ENCODE data around the gene SSU72. TPM values are rescaled to one million over a fixed set of nuclear protein-coding genes. Genes with fewer than 3 reads are reported as not detected.
A peak's percentile ranks its signal among the peaks of the same experiment; 100 is the strongest.
"Not testable (repeated sequence)": the region's sequence is repeated elsewhere in the genome, so short reads cannot be mapped to it uniquely, and the experiment has no call there.

Gene SSU72
- polyA plus RNA-seq, 1 donor (not counting 4 experiments of a cell fraction or from before 2014, with no cell fraction given), result 79.7 TPM

DNA sequence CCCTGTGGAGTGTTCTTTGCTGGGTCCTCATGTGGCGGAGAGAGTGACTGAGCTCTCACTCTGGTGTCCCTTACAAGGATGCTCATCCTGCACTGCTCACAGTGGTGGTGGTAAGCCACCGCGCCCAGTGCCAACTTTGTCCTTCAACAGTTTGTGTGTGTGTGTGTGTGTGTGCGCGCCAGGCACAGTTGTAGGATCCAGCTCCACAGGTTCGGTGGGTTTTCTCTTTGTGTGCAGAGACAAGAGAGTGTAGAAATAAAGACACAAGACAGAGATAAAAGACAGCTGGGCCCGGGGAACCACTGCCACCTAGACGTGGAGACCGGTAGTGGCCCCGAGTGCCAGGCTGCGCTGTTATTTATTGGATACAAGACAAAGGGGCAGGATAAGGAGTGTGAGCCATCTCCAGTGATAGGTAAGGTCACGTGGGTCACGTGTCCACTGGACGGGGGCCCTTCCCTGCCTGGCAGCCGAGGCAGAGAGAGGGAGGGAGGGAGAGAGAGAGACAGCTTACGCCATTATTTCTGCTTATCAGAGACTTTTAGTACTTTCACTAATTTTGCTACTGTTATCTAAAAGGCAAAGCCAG, 69.8 kb downstream of the SSU72 start:
- Histone ChIP-seq H3K27ac (ENCODE audit: control insufficient read depth, insufficient read depth, low read length) (peak overlapping the region; percentile 30), H3K9ac (ENCODE audit: control insufficient read depth, extremely low read depth, insufficient read depth, low read length) (peak overlapping the region; percentile 40), H2AFZ (ENCODE audit: control insufficient read depth, low read length) (peak overlapping the region; percentile 3), H3K4me2 (ENCODE audit: control insufficient read depth, extremely low read depth, insufficient read depth, low read depth, low read length) (peak overlapping the region; percentile 16)
- H3K36me3 ChIP-seq (ENCODE audit: control insufficient read depth in 2 of 2, extremely low read depth in 1 of 2, insufficient read depth in 2 of 2, low read length in 2 of 2); H3K4me1 ChIP-seq (ENCODE audit: control insufficient read depth, extremely low read depth, insufficient read depth, low read length); dilution Hi-C loops (cut with MboI; ENCODE audit: extremely low pct_ligation_motif_present, low sequenced_read_pairs); H4K20me1 ChIP-seq (ENCODE audit: control insufficient read depth, extremely low read depth, insufficient read depth, low read length); H3K9me3 ChIP-seq (ENCODE audit: control insufficient read depth, low read depth, low read length); H3K9me1 ChIP-seq (ENCODE audit: control insufficient read depth, extremely low read depth, insufficient read depth, low read length); H3K79me2 ChIP-seq (ENCODE audit: control insufficient read depth, insufficient read depth, low read length); H3K27me3 ChIP-seq (ENCODE audit: control insufficient read depth, extremely low read depth, insufficient read depth, low read length); FAIRE-seq; H3K4me3 ChIP-seq (ENCODE audit: control insufficient read depth in 2 of 3, extremely low read depth in 1 of 3, insufficient read depth in 2 of 3, low read depth in 1 of 3, low read length in 3 of 3): not testable (repeated sequence)
- DNase-seq (ENCODE audit: low read depth, low spot score), result peak; percentile 41
- peak; percentile 45 to 66 (median 58) for TF ChIP-seq CTCF (optimal IDR thresholded peaks at IDR 0.05 in 1 of 3, IDR thresholded peaks at IDR 0.05 in 1 of 3, conservative IDR thresholded peaks at IDR 0.05 in 1 of 3; ENCODE audit: extremely low read depth in 1 of 3, insufficient read depth in 2 of 3, low read length in 3 of 3)

DNA sequence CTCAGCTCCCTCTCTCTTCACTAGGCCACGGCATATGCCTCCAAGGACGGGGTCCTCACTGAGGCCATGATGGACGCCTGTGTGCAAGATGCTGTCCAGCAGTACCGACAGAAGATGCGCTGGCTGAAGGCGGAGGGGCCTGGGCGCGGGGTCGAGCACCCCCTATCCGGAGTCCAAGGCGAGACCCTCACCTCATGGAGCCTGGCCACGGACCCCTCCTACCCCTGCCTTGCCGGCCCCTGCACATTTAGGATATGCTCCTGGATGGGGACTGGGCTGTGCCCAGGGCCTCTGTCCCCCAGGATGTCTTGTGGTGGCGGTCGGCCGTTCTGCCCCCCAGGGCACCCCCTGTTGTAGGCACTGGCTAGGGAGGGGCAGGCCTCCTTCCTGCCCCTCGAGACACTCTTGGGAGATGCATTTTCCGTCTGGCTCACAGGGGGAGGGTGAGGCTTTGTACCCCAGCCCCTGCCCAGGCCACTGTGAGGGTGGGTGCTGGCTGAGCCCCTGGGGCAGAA, 79.1 kb downstream of the SSU72 start:
- H3K4me2 ChIP-seq (ENCODE audit: control insufficient read depth, extremely low read depth, insufficient read depth, low read depth, low read length); H3K27me3 ChIP-seq (ENCODE audit: control insufficient read depth, extremely low read depth, insufficient read depth, low read length); FAIRE-seq; DNase-seq (ENCODE audit: low read depth, low spot score); H3K79me2 ChIP-seq (ENCODE audit: control insufficient read depth, insufficient read depth, low read length); H3K9ac ChIP-seq (ENCODE audit: control insufficient read depth, extremely low read depth, insufficient read depth, low read length); H3K9me3 ChIP-seq (ENCODE audit: control insufficient read depth, low read depth, low read length); H4K20me1 ChIP-seq (ENCODE audit: control insufficient read depth, extremely low read depth, insufficient read depth, low read length); H2AFZ ChIP-seq (ENCODE audit: control insufficient read depth, low read length); H3K27ac ChIP-seq (ENCODE audit: control insufficient read depth, insufficient read depth, low read length); H3K4me3 ChIP-seq (ENCODE audit: control insufficient read depth in 2 of 3, extremely low read depth in 1 of 3, insufficient read depth in 2 of 3, low read depth in 1 of 3, low read length in 3 of 3); dilution Hi-C loops (cut with MboI; ENCODE audit: extremely low pct_ligation_motif_present, low sequenced_read_pairs); H3K4me1 ChIP-seq (ENCODE audit: control insufficient read depth, extremely low read depth, insufficient read depth, low read length); H3K9me1 ChIP-seq (ENCODE audit: control insufficient read depth, extremely low read depth, insufficient read depth, low read length): not testable (repeated sequence)
- H3K36me3 ChIP-seq (ENCODE audit: control insufficient read depth in 2 of 2, extremely low read depth in 1 of 2, insufficient read depth in 2 of 2, low read length in 2 of 2), result peaks cover 19 to 23% of the 10 kb centered on the region in 2 experiments

- H3K79me2 ChIP-seq (ENCODE audit: control insufficient read depth, insufficient read depth, low read length); H3K9me3 ChIP-seq (ENCODE audit: control insufficient read depth, low read depth, low read length); H3K9ac ChIP-seq (ENCODE audit: control insufficient read depth, extremely low read depth, insufficient read depth, low read length); H3K4me2 ChIP-seq (ENCODE audit: control insufficient read depth, extremely low read depth, insufficient read depth, low read depth, low read length); H3K4me1 ChIP-seq (ENCODE audit: control insufficient read depth, extremely low read depth, insufficient read depth, low read length); H3K9me1 ChIP-seq (ENCODE audit: control insufficient read depth, extremely low read depth, insufficient read depth, low read length); dilution Hi-C loops (cut with MboI; ENCODE audit: extremely low pct_ligation_motif_present, low sequenced_read_pairs); H3K4me3 ChIP-seq (ENCODE audit: control insufficient read depth in 2 of 3, extremely low read depth in 1 of 3, insufficient read depth in 2 of 3, low read depth in 1 of 3, low read length in 3 of 3); H3K27ac ChIP-seq (ENCODE audit: control insufficient read depth, insufficient read depth, low read length); FAIRE-seq; DNase-seq (ENCODE audit: low read depth, low spot score); H2AFZ ChIP-seq (ENCODE audit: control insufficient read depth, low read length); H3K27me3 ChIP-seq (ENCODE audit: control insufficient read depth, extremely low read depth, insufficient read depth, low read length); H4K20me1 ChIP-seq (ENCODE audit: control insufficient read depth, extremely low read depth, insufficient read depth, low read length): not testable (repeated sequence)
- H3K36me3 ChIP-seq (ENCODE audit: control insufficient read depth in 2 of 2, extremely low read depth in 1 of 2, insufficient read depth in 2 of 2, low read length in 2 of 2), result peaks cover 19 to 30% of the 10 kb centered on the region in 2 experiments
Observed at GRCh38 chr1:1494311-1494710, 80.4 kb downstream of the SSU72 start.

Other genes with a start within 250 kb of the SSU72 start
- gene TAS1R3, start 243.6 kb downstream of the SSU72 start, polyA plus RNA-seq, result 0.01 to 0.08 TPM (median 0.04 TPM) in 3 replicates
- 28.1 to 68.6 TPM (median 31.6 TPM) in 3 replicates for gene DVL1, start 225.4 kb downstream of the SSU72 start, polyA plus RNA-seq
- 0.05 to 0.14 TPM in 2 of 3 replicates, not detected in the other for gene MXRA8, start 216.3 kb downstream of the SSU72 start, polyA plus RNA-seq
- 75.8 to 86.9 TPM (median 83.2 TPM) in 3 replicates for gene AURKAIP1, start 199.7 kb downstream of the SSU72 start, polyA plus RNA-seq
- gene CCNL2, start 175.5 kb downstream of the SSU72 start, polyA plus RNA-seq, result 97.0 to 171 TPM (median 140 TPM) in 3 replicates
- 94.3 to 169 TPM (median 133 TPM) in 3 replicates for gene MRPL20, start 167.6 kb downstream of the SSU72 start, polyA plus RNA-seq
- gene ANKRD65, start 153.6 kb downstream of the SSU72 start, polyA plus RNA-seq, result 4.6 to 6.5 TPM (median 5.1 TPM) in 3 replicates
- 5.0 to 6.7 TPM (median 6.5 TPM) in 3 replicates for gene VWA1, start 139.2 kb downstream of the SSU72 start, polyA plus RNA-seq
- 0.39 to 0.72 TPM (median 0.45 TPM) in 3 replicates for gene ATAD3C, start 125.2 kb downstream of the SSU72 start, polyA plus RNA-seq
- 18.4 to 24.9 TPM (median 20.6 TPM) in 3 replicates for gene ATAD3B, start 103.1 kb downstream of the SSU72 start, polyA plus RNA-seq
- gene ATAD3A, start 62.7 kb downstream of the SSU72 start, polyA plus RNA-seq, result 19.9 to 23.0 TPM (median 22.0 TPM) in 3 replicates
- 0.12 to 0.28 TPM (median 0.12 TPM) in 3 replicates for gene TMEM240, start 34.2 kb downstream of the SSU72 start, polyA plus RNA-seq
- gene FNDC10, start 25.3 kb upstream of the SSU72 start, polyA plus RNA-seq, result 1.2 to 2.8 TPM (median 2.2 TPM) in 3 replicates
- 13.9 to 34.7 TPM (median 16.6 TPM) in 3 replicates for gene MIB2, start 40.6 kb upstream of the SSU72 start, polyA plus RNA-seq
- 0.07 to 0.17 TPM in 2 of 3 replicates, not detected in the other for gene MMP23B, start 57.3 kb upstream of the SSU72 start, polyA plus RNA-seq
- gene CDK11B, start 84.1 kb upstream of the SSU72 start, polyA plus RNA-seq, result 4.3 to 5.9 TPM (median 4.6 TPM) in 3 replicates
- gene SLC35E2B, start 117.9 kb upstream of the SSU72 start, polyA plus RNA-seq, result 10.3 to 11.5 TPM (median 10.7 TPM) in 3 replicates
- 3.5 to 5.3 TPM (median 3.9 TPM) in 3 replicates for gene CDK11A, start 149.5 kb upstream of the SSU72 start, polyA plus RNA-seq
- gene NADK, start 203.6 kb upstream of the SSU72 start, polyA plus RNA-seq, result 54.0 to 59.9 TPM (median 54.8 TPM) in 3 replicates

Data from keratinocyte (primary cell).